Measurements from ENCODE around the gene GCNT2. TPM values are rescaled to one million over a fixed set of nuclear protein-coding genes. Genes with fewer than 3 reads are reported as not detected.

Gene GCNT2
- total and polyA plus RNA-seq, 2 donors (not counting 1 experiment from before 2014, with no cell fraction given) = 1.3 to 2.1 TPM

- H3K4me1 ChIP-seq (ENCODE audit: control insufficient read depth, extremely low read depth, insufficient read depth, low read length) = no peaks in the 10 kb centered on the region
- no peak for TF ChIP-seq EZH2 (IDR thresholded peaks at IDR 0.05; ENCODE audit: low read length, missing control alignments)
- TF ChIP-seq, protein P1, sequence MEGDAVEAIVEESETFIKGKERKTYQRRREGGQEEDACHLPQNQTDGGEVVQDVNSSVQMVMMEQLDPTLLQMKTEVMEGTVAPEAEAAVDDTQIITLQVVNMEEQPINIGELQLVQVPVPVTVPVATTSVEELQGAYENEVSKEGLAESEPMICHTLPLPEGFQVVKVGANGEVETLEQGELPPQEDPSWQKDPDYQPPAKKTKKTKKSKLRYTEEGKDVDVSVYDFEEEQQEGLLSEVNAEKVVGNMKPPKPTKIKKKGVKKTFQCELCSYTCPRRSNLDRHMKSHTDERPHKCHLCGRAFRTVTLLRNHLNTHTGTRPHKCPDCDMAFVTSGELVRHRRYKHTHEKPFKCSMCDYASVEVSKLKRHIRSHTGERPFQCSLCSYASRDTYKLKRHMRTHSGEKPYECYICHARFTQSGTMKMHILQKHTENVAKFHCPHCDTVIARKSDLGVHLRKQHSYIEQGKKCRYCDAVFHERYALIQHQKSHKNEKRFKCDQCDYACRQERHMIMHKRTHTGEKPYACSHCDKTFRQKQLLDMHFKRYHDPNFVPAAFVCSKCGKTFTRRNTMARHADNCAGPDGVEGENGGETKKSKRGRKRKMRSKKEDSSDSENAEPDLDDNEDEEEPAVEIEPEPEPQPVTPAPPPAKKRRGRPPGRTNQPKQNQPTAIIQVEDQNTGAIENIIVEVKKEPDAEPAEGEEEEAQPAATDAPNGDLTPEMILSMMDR (conservative IDR thresholded peaks at IDR 0.05 in 1 of 2, IDR thresholded peaks at IDR 0.05 in 1 of 2; ENCODE audit: low read depth in 1 of 2, low read length in 2 of 2) = no peak
- no peak overlapping the region for H3K4me2 ChIP-seq (ENCODE audit: extremely low read depth, insufficient read depth, low read length)
- no peak overlapping the region for H3K9ac ChIP-seq (ENCODE audit: insufficient read depth, low read length)
- H3K4me3 ChIP-seq (replicated peaks in 1 of 4; ENCODE audit: control extremely low read depth in 1 of 4, insufficient read depth in 1 of 4, low read depth in 3 of 4, low read length in 4 of 4) = no peak overlapping the region
- H2AFZ ChIP-seq (ENCODE audit: low read length) = no peak overlapping the region
- no peaks in the 10 kb centered on the region for H3K36me3 ChIP-seq (ENCODE audit: control insufficient read depth, insufficient read depth, low read length)
- no peaks in the 10 kb centered on the region for H3K79me2 ChIP-seq (ENCODE audit: control insufficient read depth, insufficient read depth, low read length)
- H3K27me3 ChIP-seq (ENCODE audit: control insufficient read depth, insufficient read depth, low read length) = no peaks in the 10 kb centered on the region
- no peak for DNase-seq (ENCODE audit: low read depth in 2 of 2)
- H3K27ac ChIP-seq (ENCODE audit: insufficient read depth, low read length) = no peak overlapping the region
- H3K9me3 ChIP-seq (ENCODE audit: control insufficient read depth, insufficient read depth, low read depth, low read length) = no peaks in the 10 kb centered on the region
- H4K20me1 ChIP-seq (ENCODE audit: control insufficient read depth, extremely low read depth, insufficient read depth, low read length) = no peaks in the 10 kb centered on the region
Measured at GRCh38 chr6:10513544-10513943, 7.6 kb upstream of the GCNT2 start.

DNA sequence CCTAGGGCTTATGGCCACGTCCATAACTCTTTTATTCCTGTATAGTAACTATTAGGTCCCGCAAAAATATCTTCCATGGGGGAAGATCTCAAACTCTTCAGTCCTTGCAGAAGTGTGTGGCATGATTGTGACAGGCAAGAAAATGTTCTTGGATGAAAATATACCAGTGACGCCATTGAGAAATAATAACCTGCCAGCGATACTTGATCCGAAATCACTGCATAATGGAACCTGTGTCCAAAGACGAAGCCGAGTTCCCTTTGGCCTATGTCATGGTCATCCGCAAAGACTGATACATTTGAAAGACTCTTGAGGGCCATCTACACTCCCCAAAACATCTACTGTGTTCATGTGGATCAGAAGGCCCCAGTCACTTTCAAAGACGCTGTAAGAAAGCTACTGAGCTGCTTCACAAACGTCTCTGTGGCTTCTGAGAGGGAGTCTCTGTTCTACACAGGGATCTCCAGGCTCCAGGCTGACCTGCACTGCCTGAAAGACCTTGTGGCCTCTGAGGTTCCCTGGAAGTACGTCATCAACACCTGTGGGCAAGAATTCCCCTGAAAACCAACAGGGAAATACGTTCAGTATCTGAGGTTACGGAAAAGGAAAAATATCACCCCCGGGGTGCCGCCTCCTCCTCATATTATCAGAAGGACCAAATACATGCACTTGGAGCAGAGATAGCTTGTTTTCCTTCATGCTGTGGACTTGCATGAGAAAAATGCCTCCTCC, 6.9 kb upstream of the GCNT2 start:
- DNase-seq (ENCODE audit: low read depth in 2 of 2) = no peak
- H3K27me3 ChIP-seq (ENCODE audit: control insufficient read depth, insufficient read depth, low read length) = no peaks in the 10 kb centered on the region
- no peak overlapping the region for H3K27ac ChIP-seq (ENCODE audit: insufficient read depth, low read length)
- no peak overlapping the region for H3K4me3 ChIP-seq (replicated peaks in 1 of 4; ENCODE audit: control extremely low read depth in 1 of 4, insufficient read depth in 1 of 4, low read depth in 3 of 4, low read length in 4 of 4)
- no peaks in the 10 kb centered on the region for H3K4me1 ChIP-seq (ENCODE audit: control insufficient read depth, extremely low read depth, insufficient read depth, low read length)
- H3K36me3 ChIP-seq (ENCODE audit: control insufficient read depth, insufficient read depth, low read length) = no peaks in the 10 kb centered on the region
- H2AFZ ChIP-seq (ENCODE audit: low read length) = no peak overlapping the region
- no peaks in the 10 kb centered on the region for H4K20me1 ChIP-seq (ENCODE audit: control insufficient read depth, extremely low read depth, insufficient read depth, low read length)
- no peaks in the 10 kb centered on the region for H3K79me2 ChIP-seq (ENCODE audit: control insufficient read depth, insufficient read depth, low read length)
- no peak for TF ChIP-seq EZH2 (IDR thresholded peaks at IDR 0.05; ENCODE audit: low read length, missing control alignments)
- TF ChIP-seq, protein P1 (conservative IDR thresholded peaks at IDR 0.05 in 1 of 2, IDR thresholded peaks at IDR 0.05 in 1 of 2; ENCODE audit: low read depth in 1 of 2, low read length in 2 of 2) = no peak
- no peak overlapping the region for H3K4me2 ChIP-seq (ENCODE audit: extremely low read depth, insufficient read depth, low read length)
- no peak overlapping the region for H3K9ac ChIP-seq (ENCODE audit: insufficient read depth, low read length)
- no peaks in the 10 kb centered on the region for H3K9me3 ChIP-seq (ENCODE audit: control insufficient read depth, insufficient read depth, low read depth, low read length)

DNA sequence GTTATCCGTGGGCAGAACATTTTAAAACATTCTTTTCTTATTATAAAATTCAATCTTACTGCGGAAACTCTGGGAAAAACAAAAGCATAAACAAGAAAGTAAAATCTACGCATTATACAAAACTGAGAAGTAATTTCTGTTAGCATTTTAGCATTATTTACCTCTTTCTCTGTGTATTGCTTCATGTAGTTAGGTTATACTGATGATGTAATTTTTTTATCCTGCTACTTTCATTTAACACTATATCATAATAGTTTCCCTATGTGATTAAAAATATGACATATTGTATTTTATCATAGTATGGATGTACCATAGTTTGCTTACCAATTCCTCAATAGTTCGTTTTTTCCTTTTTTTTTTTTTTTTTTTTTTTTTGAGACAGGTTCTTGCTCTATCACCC, 4.2 kb upstream of the GCNT2 start:
- Histone ChIP-seq H3K9ac (ENCODE audit: insufficient read depth, low read length) (no peak overlapping the region), H3K4me3 (replicated peaks in 1 of 4; ENCODE audit: control extremely low read depth in 1 of 4, insufficient read depth in 1 of 4, low read depth in 3 of 4, low read length in 4 of 4) (no peak overlapping the region), H2AFZ (ENCODE audit: low read length) (no peak overlapping the region), H3K79me2 (ENCODE audit: control insufficient read depth, insufficient read depth, low read length) (no peaks in the 10 kb centered on the region), H3K36me3 (ENCODE audit: control insufficient read depth, insufficient read depth, low read length) (no peaks in the 10 kb centered on the region), H3K4me1 (ENCODE audit: control insufficient read depth, extremely low read depth, insufficient read depth, low read length) (no peaks in the 10 kb centered on the region), H4K20me1 (ENCODE audit: control insufficient read depth, extremely low read depth, insufficient read depth, low read length) (no peaks in the 10 kb centered on the region), H3K27me3 (ENCODE audit: control insufficient read depth, insufficient read depth, low read length) (no peaks in the 10 kb centered on the region), H3K9me3 (ENCODE audit: control insufficient read depth, insufficient read depth, low read depth, low read length) (no peaks in the 10 kb centered on the region), H3K4me2 (ENCODE audit: extremely low read depth, insufficient read depth, low read length) (no peak overlapping the region), H3K27ac (ENCODE audit: insufficient read depth, low read length) (no peak overlapping the region)
- TF ChIP-seq, protein P1 (conservative IDR thresholded peaks at IDR 0.05 in 1 of 2, IDR thresholded peaks at IDR 0.05 in 1 of 2; ENCODE audit: low read depth in 1 of 2, low read length in 2 of 2) = no peak
- no peak for TF ChIP-seq EZH2 (IDR thresholded peaks at IDR 0.05; ENCODE audit: low read length, missing control alignments)
- DNase-seq (ENCODE audit: low read depth in 2 of 2) = no peak

Measured in fibroblast of lung (primary cell).